ENCODE results near the gene TBL1X.

The TBL1X gene

GRCh38 chrX:9555354-9555753 is 90.5 kb downstream of the TBL1X start:
- no peak overlapping the region for H3K27ac ChIP-seq
- TF ChIP-seq ZFX (IDR thresholded peaks at IDR 0.05; ENCODE audit: borderline replicate concordance) (no peak), CTCF (IDR thresholded peaks at IDR 0.05) (no peak)

- H3K27ac ChIP-seq = no peak overlapping the region
- TF ChIP-seq CTCF (IDR thresholded peaks at IDR 0.05) = no peak
- TF ChIP-seq ZFX (IDR thresholded peaks at IDR 0.05; ENCODE audit: borderline replicate concordance) = no peak
Observed at GRCh38 chrX:9557091-9557490, 92.2 kb downstream of the TBL1X start.

DNA sequence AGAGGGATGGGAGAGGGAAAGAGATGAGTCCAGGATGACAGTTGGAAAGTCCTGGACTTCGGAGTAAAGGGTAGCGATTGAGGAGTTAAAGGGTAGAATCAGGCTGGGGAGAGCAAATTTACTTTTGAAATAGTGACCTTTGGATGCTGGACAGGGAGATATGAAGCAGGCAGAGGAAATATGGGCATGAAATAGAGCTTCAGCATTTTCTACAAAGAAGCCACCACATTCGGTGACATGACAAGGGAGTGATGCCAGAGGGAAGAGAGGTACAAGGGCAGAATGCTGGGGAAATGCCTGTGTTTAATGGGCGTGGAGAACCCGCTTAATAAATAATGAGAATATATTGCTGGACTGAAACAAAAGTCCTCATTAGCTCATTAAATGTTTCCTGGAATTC is 92.7 kb downstream of the TBL1X start:
- no peak overlapping the region for H3K27ac ChIP-seq

GRCh38 chrX:9558615-9559014 is 93.8 kb downstream of the TBL1X start:
- no peak overlapping the region for H3K27ac ChIP-seq
- TF ChIP-seq CTCF (IDR thresholded peaks at IDR 0.05) = no peak
- TF ChIP-seq ZFX (IDR thresholded peaks at IDR 0.05; ENCODE audit: borderline replicate concordance) = no peak

More for the DNA sequence above, 92.7 kb downstream of the TBL1X start:
- TF ChIP-seq ZFX (IDR thresholded peaks at IDR 0.05; ENCODE audit: borderline replicate concordance) = no peak
- no peak for TF ChIP-seq CTCF (IDR thresholded peaks at IDR 0.05)

DNA sequence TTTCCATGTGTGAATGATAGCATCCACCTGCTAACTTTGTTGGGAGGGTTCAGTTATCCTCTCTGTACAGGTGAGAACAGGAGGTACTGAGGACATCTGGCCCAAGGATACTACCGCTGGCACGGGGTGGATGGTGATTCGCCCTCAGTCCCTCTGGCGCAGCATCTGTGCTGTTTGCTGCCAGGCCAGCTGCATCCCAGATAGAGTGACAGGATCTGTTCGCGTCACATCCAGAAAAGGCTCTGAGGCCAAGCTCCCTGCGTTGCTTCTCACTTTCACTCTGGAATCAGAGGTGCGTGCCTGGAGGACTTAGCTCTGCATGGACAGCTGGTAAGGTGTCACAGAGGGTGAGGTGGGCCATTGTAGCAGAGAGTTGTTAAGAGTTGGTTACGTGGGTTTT is 95.4 kb downstream of the TBL1X start:
- TF ChIP-seq ZFX (IDR thresholded peaks at IDR 0.05; ENCODE audit: borderline replicate concordance) (no peak), CTCF (IDR thresholded peaks at IDR 0.05) (no peak)
- H3K27ac ChIP-seq = no peak overlapping the region

DNA sequence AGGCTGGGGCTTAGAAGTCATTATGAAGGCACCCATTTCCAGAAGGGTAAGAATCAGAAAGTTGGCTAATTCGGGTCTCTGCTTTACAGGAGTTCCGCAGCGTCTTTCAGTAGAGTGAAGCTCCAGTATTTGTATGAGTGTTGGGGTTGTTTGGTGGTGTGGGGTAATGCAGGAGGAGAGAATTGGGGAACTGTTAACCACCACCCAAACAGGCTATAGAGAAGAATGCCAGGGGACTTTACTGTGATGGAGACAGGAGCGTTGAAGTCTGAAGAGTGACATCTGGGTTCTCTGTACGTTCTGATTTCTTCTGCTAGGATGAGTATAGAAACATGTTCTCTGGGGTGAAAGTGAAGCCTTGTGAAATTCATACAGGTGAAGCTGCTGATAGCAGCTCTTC is 96.3 kb downstream of the TBL1X start:
- no peak overlapping the region for H3K27ac ChIP-seq
- TF ChIP-seq CTCF (IDR thresholded peaks at IDR 0.05) = no peak

DNA sequence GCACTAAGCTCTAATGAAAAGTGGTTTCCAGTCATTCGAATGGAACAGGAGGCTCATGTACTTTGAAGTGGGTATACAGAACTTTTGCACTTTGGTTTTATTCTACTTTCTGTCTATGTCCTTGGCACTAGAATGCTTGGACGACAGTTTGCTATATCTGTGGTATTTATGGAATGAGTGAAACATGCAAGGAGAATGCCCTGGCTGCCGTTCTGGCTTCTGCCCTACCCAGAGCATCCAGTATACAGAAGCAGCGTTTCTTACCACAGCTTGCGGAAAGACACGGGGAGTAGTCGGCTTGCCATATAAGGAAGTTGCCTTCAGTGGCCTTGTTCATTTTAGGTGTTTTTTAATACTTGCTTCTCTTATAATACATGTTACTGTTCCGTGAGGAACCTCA is 98.0 kb downstream of the TBL1X start:
- TF ChIP-seq ZFX (IDR thresholded peaks at IDR 0.05; ENCODE audit: borderline replicate concordance) (no peak), CTCF (IDR thresholded peaks at IDR 0.05) (no peak)
- H3K27ac ChIP-seq = no peak overlapping the region
